RCC 7860 (cell line): ENCODE measurements around the gene PALLD.
A peak's percentile ranks its signal among the peaks of the same experiment; 100 is the strongest.
"Not testable (repeated sequence)": the region's sequence is repeated elsewhere in the genome, so short reads cannot be mapped to it uniquely, and the experiment has no call there.

Source experiments
- DNase-seq: peaks from one replicate; pipeline ENCODE4 v3.0.0-alpha.2; 2015; ENCODE audit warnings: low spot score
- FAIRE-seq: peaks from 2 replicates; lab custom pipeline; 2012; peaks lifted over from hg19 to GRCh38; lab: Jason Lieb, UNC

The PALLD gene

GRCh38 chr4:168496834-168497233, at the start of gene PALLD:
TSS of gene PALLD (plus strand) at chr4:168497052.
- no peak for FAIRE-seq
- peak; percentile 19 for DNase-seq

- not testable (repeated sequence) for FAIRE-seq, DNase-seq
These were observed 47.8 kb upstream of the PALLD start for GRCh38 chr4:168449063-168449462.

- DNase-seq (peak; percentile 50), FAIRE-seq (no peak)
These were observed 47.0 kb upstream of the PALLD start for GRCh38 chr4:168449719-168450452.

GRCh38 chr4:168451331-168451730, 45.5 kb upstream of the PALLD start:
- no peak for FAIRE-seq
- no peak for DNase-seq

DNA sequence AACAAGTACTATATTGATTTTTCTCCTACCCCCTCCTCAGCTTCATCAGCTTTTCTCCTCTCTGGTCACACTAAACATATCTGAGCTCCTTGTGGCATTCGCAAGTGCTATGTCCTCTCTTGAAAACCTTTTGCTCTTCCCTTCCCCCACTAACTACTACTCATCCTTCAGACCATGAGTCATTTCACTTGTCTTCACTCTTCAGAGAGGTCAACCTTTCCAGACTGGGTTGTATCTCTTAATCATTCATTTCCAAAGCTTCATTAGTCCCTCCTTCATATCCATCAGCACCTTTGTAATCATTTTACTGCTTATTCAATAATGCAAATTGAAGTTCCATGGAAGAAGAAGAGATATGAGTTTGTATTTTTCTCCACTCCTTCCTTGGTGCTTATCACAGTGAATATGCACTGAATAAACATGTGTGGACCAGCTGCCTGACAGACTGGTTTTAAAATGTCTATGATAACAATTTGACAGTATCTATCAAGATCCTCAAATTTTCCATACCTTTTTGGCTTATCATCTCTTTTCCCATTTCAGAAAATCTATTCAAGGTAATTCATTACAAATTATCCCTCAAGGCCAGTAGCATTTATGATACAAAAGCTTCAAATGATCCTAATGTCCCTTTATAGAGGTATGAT, 45.0 kb upstream of the PALLD start:
- peak; percentile 69 for DNase-seq

GRCh38 chr4:168453146-168453545, 43.7 kb upstream of the PALLD start:
- FAIRE-seq, result no peak
- DNase-seq, result no peak

More for the DNA sequence above, 45.0 kb upstream of the PALLD start:
- FAIRE-seq, result peak; percentile 86

- DNase-seq, FAIRE-seq: not testable (repeated sequence)
These were observed 38.6 kb upstream of the PALLD start for GRCh38 chr4:168458256-168458655.

- FAIRE-seq, result no peak
These were observed 35.0 kb upstream of the PALLD start for GRCh38 chr4:168461821-168462220.

DNA sequence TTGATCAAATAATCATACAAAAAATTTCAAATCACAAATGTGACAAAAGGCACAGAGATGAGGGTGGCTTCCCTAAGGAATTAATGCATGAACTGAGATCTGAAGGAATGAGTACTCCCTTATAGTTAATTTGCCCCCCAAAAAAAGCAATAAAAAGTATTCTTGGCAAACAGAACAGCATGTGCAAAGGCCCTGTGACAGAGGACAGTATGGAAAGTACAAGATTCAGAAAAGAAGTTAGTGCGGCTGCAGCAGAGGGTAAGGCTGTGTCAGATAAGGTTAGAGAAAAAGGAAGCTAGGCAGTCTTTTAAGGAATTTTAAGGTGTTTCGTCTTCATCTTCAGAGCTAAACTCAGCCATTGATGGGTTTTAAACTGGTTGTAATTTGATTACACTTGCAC, 23.9 kb upstream of the PALLD start:
- no peak for DNase-seq
- no peak for FAIRE-seq

More at GRCh38 chr4:168461821-168462220, 35.0 kb upstream of the PALLD start:
- DNase-seq, result no peak

DNA sequence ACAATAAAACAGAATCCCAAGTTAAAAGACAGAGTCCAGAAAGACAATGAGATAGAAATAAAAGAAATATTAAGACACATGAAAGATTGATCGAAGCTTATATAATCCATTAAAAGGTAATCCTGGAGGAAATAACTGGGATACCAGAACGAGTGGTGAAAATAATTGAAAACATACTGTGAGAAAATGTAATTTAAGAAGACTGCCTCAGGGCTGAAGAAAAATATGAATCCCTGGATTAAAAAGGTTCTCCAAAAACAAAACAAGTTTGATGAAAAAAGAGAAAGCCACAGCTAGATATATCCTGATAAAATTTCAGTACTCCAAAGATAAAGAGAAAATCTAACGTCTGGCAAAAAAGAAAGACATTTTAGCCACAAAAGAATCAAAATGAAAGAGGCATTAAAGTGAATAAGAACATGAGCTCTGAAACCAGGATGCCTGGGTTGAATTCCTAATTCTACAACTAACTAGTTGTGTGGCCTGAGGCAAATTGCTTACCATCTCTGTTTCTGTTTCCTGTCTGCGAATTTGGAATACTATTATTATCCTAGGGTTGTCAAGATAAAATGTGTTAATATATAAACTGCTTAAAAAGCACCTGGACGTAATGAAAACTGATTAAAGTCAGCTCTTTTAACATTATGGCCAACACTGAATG, 22.1 kb upstream of the PALLD start:
- DNase-seq (no peak), FAIRE-seq (no peak)

GRCh38 chr4:168475745-168476144, 21.1 kb upstream of the PALLD start:
- DNase-seq, result no peak
- FAIRE-seq, result no peak

DNA sequence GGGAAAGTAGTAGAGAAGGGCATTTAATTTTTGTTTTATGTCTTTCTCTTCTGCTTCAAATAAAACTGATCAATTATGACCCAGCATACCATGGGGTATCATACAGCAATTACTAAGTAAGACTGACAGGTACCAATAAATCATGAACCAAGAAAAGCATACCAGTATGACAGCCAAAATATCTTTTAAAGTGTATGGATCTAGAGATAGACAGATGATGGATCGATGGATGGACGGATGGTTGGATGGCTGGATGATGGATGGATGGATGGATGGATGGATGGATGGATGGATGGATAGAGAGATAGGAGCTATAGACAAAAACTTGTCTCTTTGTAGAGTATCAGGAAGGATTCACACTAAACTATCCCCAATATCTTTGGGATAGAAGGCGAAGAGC, 18.0 kb upstream of the PALLD start:
- DNase-seq (no peak), FAIRE-seq (no peak)

- peak; percentile 85 for FAIRE-seq
These were observed 15.8 kb upstream of the PALLD start for GRCh38 chr4:168480931-168481611.

GRCh38 chr4:168483811-168484210, 13.0 kb upstream of the PALLD start:
- DNase-seq, result no peak
- no peak for FAIRE-seq

More at GRCh38 chr4:168480931-168481611, 15.8 kb upstream of the PALLD start:
- peak; percentile 76 for DNase-seq

DNA sequence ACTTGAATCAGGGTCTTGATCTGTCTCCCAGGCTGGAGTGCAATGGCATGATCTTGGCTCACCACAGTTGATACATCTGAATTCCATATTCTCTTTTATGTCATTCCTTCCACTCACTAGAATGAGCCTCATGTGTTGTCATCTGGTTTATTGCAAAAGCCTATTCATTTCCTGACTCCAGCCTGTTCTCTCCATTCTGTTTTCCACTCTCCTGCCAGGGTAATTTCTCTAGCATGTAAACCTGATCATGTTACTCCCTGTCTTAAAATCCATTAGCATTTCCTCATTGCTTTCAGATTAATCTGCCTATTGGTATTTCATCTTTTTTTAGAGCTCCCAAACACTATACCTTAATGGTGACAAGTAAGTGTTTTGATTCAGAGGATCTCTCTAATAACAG, 12.2 kb upstream of the PALLD start:
- DNase-seq (no peak), FAIRE-seq (no peak)

DNA sequence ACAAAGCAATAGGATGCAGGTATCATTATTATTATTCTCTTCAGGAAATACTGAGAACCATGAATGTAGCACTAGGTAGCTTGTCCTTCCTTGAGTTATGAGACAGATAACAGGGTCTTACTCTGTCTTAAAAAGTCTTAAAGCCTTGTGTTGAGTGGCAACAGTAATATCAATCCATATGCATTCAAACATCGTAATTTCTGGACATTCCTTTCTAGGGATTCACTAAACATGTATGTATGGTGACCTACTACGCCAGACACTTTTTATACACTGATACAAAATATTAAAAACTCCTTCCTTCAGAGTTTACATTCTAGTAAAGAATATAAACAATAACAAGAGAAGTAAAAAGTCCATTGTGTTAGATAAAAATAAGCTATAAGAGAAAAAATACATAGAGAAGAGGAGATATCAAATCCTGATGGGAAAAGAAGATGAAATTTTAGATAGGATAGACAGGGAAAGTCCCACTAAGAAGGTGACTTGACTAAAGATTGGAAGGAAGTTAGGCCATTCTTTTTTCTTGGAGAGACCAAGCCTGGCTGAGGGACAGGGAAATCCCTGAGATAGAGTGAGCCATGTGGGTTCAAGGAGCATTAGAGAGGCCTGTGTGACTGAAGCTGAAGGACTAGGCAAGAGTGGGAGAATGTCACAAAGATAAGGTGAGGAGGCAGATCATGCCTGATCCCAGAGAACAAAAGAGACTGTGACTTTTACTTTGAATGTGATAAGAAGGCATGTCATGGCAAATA, 11.5 kb upstream of the PALLD start:
- FAIRE-seq (no peak), DNase-seq (no peak)

GRCh38 chr4:168486912-168487281, 10.0 kb upstream of the PALLD start:
- DNase-seq (peak; percentile 80), FAIRE-seq (peak; percentile 59)

DNA sequence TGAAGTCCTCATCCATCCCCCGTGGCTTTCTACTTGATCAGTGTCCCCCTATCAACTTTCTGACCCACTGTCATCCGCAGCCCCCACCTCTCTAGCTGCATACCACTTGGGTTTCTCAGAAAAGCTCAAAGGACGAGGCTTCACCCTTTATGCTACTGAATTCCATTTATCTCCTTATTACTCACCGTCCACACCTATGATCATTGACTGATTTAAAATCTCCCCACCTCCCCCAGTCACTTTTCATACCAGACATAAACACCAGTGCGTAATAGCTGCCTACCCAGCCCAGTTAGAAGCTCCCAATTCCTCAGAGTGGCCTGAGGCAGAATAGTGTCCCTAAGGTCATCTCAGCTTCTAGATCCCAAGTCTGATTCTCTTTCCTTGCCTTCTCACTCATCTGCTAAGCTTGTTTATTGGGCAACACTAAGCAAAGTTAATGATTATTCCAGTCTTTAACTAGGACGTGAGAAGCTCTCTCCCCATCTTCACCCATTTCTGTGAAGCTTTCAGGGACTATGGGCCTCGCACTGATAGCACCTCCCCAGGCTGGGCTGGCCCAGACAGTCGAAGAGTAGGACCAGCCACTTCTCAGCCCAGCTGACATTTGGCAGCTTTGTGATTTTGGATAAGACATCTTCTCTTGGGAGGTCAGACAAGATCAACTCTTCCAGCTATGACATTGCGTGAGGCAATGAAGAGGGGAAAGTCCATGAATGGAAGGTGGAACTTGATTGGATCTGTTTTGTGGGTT, 9.4 kb upstream of the PALLD start:
- DNase-seq (peak; percentile 75), FAIRE-seq (peak; percentile 42)

DNA sequence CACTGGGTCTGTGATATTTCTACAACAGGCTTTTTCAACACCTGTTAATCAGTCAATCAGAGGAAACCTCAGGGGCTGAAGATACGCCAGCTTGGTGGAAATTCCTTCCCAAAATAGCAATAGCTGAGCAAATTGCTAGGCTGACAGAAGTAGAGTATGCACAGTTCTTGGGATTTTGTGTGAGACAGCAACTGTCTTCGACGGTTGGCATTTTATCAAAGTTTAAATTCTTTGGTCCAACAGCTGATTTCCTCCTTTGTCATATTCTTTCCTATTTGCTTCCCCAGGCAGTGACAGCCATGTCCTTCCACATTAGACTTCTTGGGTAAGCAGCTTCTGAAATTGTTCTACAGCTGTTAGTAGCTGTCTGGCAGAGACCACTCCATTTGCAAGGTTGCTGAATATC, 8.0 kb upstream of the PALLD start:
- DNase-seq (no peak), FAIRE-seq (no peak)

GRCh38 chr4:168489616-168490015, 7.2 kb upstream of the PALLD start:
- DNase-seq, result no peak
- no peak for FAIRE-seq
